ENCODE measurements around the gene GFER. TPM values are rescaled to one million over a fixed set of nuclear protein-coding genes. Genes with fewer than 3 reads are reported as not detected.
"Not testable (repeated sequence)": the region's sequence is repeated elsewhere in the genome, so short reads cannot be mapped to it uniquely, and the experiment has no call there.

The GFER gene
- total RNA-seq, 1 experiment from 2014 or later = 31.8 TPM

- Histone ChIP-seq H3K4me3 (no peak overlapping the region), H3K27me3 (replicated peaks) (no peaks in the 10 kb centered on the region), H3K9me3 (replicated peaks) (no peaks in the 10 kb centered on the region), H3K27ac (no peak overlapping the region), H3K4me1 (replicated peaks) (peaks cover 14% of the 10 kb centered on the region), H3K36me3 (no peaks in the 10 kb centered on the region)
- DNase-seq (ENCODE audit: low read depth in 1 of 2, low spot score in 2 of 2) = no peak
These were observed 37.3 kb upstream of the GFER start for GRCh38 chr16:1946495-1947368.

DNA sequence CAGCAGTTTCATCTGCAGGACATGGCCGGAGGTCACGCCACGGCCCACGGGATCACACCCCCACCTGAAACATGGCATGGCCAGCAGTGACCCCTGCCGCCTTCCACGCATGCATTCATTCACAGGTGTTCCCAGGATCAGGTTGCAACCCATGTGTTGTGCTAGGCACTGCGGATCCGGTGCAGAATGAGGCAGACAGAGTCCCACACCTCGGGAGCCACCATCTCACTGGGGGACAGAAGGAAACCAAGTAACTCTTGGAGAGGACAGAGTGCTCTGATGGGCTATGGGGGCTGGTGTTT, 36.7 kb upstream of the GFER start:
- Histone ChIP-seq H3K36me3 (no peaks in the 10 kb centered on the region), H3K9me3 (replicated peaks) (no peaks in the 10 kb centered on the region), H3K4me3 (no peak overlapping the region), H3K27ac (no peak overlapping the region), H3K4me1 (replicated peaks) (peaks cover 9% of the 10 kb centered on the region), H3K27me3 (replicated peaks) (no peaks in the 10 kb centered on the region)
- DNase-seq (ENCODE audit: low read depth in 1 of 2, low spot score in 2 of 2) = no peak

- no peaks in the 10 kb centered on the region for H3K4me1 ChIP-seq (replicated peaks)
- no peaks in the 10 kb centered on the region for H3K9me3 ChIP-seq (replicated peaks)
- no peaks in the 10 kb centered on the region for H3K27me3 ChIP-seq (replicated peaks)
- no peaks in the 10 kb centered on the region for H3K36me3 ChIP-seq
- DNase-seq (ENCODE audit: low read depth in 1 of 2, low spot score in 2 of 2) = no peak
- no peak overlapping the region for H3K27ac ChIP-seq
- no peak overlapping the region for H3K4me3 ChIP-seq
These were observed 34.5 kb upstream of the GFER start for GRCh38 chr16:1949507-1949906.

- H3K36me3 ChIP-seq = no peaks in the 10 kb centered on the region
- H3K4me3 ChIP-seq = no peak overlapping the region
- no peaks in the 10 kb centered on the region for H3K27me3 ChIP-seq (replicated peaks)
- H3K27ac ChIP-seq = no peak overlapping the region
- H3K4me1 ChIP-seq (replicated peaks) = no peaks in the 10 kb centered on the region
- DNase-seq (ENCODE audit: low read depth in 1 of 2, low spot score in 2 of 2) = no peak
- H3K9me3 ChIP-seq (replicated peaks) = no peaks in the 10 kb centered on the region
These were observed 33.9 kb upstream of the GFER start for GRCh38 chr16:1950047-1950446.

DNA sequence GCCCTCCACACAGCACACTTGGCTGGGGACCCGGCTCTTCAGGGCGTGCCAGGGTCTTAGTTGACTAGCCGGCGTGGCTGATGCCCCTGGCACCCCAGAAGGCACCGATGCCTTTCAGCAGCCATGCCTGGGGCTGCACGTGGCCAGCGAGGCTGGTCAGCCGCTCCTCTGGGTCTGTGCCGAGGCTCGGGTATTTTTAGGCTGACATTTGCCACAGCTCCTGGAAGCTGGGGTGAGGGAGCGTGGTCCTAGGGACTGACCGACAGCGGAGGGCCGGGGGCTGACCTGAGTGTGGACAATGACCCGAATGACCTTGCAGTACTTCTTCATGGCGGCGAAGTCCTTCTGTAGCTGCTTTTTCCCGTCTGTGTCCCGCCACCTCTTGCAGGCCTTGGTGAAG, 33.4 kb upstream of the GFER start:
- Histone ChIP-seq H3K36me3 (no peaks in the 10 kb centered on the region), H3K27ac (no peak overlapping the region)

DNA sequence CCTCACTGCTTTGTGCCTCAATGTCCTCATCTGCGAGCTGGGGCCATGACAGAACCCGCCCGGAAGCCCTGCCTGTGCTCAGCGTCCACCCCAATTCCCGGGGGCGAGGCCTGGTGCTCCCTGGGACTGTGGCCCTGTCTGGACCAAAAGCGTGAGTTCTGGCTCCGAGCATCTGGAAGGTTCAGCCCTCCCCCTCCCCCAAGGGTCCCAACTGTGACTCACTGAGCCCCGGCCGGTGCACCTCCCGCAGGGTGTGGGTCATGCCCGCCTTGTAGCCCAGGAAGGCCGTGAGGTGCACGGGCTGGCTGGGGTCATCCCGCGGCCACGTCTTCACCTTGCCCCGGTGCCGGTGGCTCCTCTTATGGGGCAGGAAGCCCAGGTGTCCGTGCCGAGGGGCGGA, 30.3 kb upstream of the GFER start:
- H3K4me3 ChIP-seq = no peak overlapping the region

More for the DNA sequence above, 33.4 kb upstream of the GFER start:
- Histone ChIP-seq H3K27me3 (replicated peaks) (no peaks in the 10 kb centered on the region), H3K4me3 (no peak overlapping the region), H3K4me1 (replicated peaks) (no peaks in the 10 kb centered on the region), H3K9me3 (replicated peaks) (no peaks in the 10 kb centered on the region)
- no peak for DNase-seq (ENCODE audit: low read depth in 1 of 2, low spot score in 2 of 2)

GRCh38 chr16:1957434-1958142, 26.4 kb upstream of the GFER start:
- not testable (repeated sequence) for H3K9me3 ChIP-seq (replicated peaks); H3K4me3 ChIP-seq; DNase-seq (ENCODE audit: low read depth in 1 of 2, low spot score in 2 of 2); H3K27ac ChIP-seq; H3K27me3 ChIP-seq (replicated peaks)
- Histone ChIP-seq H3K4me1 (replicated peaks) (peaks cover 20% of the 10 kb centered on the region), H3K36me3 (peaks cover 27% of the 10 kb centered on the region)

More for the DNA sequence above, 30.3 kb upstream of the GFER start:
- H3K4me1 ChIP-seq (replicated peaks) = peaks cover under 1% of the 10 kb centered on the region; the same call in 1 of the 2 replicates
- H3K27me3 ChIP-seq (replicated peaks) = no peaks in the 10 kb centered on the region
- no peak overlapping the region for H3K27ac ChIP-seq
- H3K36me3 ChIP-seq = no peaks in the 10 kb centered on the region
- H3K9me3 ChIP-seq (replicated peaks) = no peaks in the 10 kb centered on the region
- DNase-seq (ENCODE audit: low read depth in 1 of 2, low spot score in 2 of 2) = no peak

- not testable (repeated sequence) for H3K4me3 ChIP-seq; H3K27me3 ChIP-seq (replicated peaks); H3K27ac ChIP-seq; H3K9me3 ChIP-seq (replicated peaks); DNase-seq (ENCODE audit: low read depth in 1 of 2, low spot score in 2 of 2)
- peaks cover 32% of the 10 kb centered on the region for H3K36me3 ChIP-seq
- H3K4me1 ChIP-seq (replicated peaks) = peaks cover 25% of the 10 kb centered on the region
These were observed 25.9 kb upstream of the GFER start for GRCh38 chr16:1958143-1958491.

DNA sequence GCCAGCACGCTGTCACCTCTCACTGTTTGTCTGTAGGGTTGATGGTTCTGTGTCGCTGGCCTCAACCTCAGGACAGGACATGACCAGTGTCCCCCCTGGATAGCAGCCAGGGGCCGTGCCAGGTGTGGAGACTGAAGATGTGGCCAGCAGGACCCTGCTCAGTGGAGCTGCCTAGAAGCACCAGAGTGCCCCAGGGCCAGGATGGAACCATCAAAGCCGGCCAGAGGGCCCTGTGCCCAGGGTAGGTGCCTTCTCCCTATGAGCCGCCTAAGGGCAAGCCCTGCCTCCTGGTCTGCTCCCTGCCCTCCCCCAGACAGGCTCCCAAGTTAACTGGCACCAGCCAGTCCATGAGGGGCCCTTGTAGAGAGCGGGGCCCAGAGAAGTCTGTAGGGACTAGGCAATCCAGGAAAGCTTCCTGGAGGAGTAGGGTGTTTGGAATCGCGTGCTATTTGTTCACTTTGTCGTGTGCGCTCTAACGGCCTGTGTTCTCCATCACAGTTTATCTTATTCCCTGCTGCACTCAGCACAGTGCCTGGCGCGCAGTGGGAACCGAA, 25.2 kb upstream of the GFER start:
- H3K36me3 ChIP-seq = peaks cover 39% of the 10 kb centered on the region
- H3K27ac ChIP-seq = no peak overlapping the region
- H3K4me3 ChIP-seq = peak overlapping the region; percentile 67
- no peak for DNase-seq (ENCODE audit: low read depth in 1 of 2, low spot score in 2 of 2)
- H3K4me1 ChIP-seq (replicated peaks) = peaks cover 32% of the 10 kb centered on the region
- H3K27me3 ChIP-seq (replicated peaks) = no peaks in the 10 kb centered on the region
- no peaks in the 10 kb centered on the region for H3K9me3 ChIP-seq (replicated peaks)

DNA sequence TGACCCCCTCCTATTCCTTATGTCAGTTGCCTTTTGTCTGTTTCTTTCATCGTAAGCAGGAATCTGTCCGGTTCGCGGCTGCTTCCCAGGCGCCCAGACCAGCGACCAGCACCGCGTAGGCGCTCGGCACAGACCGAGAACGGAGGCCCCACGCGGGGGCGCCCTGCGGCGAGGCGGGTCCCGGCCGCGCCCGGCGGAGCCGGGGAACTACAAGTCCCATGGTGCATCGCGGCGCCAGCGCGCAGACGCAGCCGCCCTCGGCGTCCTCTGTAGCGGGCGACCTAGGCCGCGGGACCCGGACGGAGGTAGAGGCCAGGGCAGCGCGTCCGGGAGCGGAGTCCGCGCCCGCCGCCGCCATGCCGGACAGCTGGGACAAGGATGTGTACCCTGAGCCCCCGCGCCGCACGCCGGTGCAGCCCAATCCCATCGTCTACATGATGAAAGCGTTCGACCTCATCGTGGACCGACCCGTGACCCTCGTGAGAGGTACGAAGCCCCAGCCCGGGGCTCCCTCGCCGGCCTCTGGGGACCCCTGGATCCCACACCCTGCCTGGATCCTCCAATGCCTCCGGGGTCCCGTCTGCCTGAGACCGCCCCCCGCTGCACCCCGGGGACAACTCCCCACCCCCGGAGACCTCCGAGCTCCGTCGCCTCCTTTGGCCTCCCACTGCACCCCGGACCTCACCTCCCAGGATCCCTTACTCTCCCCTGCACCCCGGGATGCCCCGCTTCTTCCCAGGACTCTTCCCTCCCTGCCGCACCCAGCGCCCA, 24.5 kb upstream of the GFER start, which contains the start of gene NDUFB10:
Gene NDUFB10 (plus strand): TSS at position 270 of the 771 bp plus-strand sequence. CDS start 87 bp downstream, at position 357.
- no peaks in the 10 kb centered on the region for H3K27me3 ChIP-seq (replicated peaks)
- DNase-seq (ENCODE audit: low read depth in 1 of 2, low spot score in 2 of 2) = peak; percentile 85 to 94
- H3K9me3 ChIP-seq (replicated peaks) = no peaks in the 10 kb centered on the region

GRCh38 chr16:1960665-1961630, 23.0 kb upstream of the GFER start:
- Histone ChIP-seq H3K27ac (no peak overlapping the region), H3K4me1 (replicated peaks) (peaks cover 38% of the 10 kb centered on the region), H3K27me3 (replicated peaks) (no peaks in the 10 kb centered on the region), H3K9me3 (replicated peaks) (no peaks in the 10 kb centered on the region), H3K36me3 (peaks cover 57% of the 10 kb centered on the region), H3K4me3 (peak overlapping the region; percentile 67)
- DNase-seq (ENCODE audit: low read depth in 1 of 2, low spot score in 2 of 2) = peak in 1 of 2 experiments; percentile 36

More for the DNA sequence above, 24.5 kb upstream of the GFER start, which contains the start of gene NDUFB10:
- Histone ChIP-seq H3K4me3 (peak within 1 kb of the TSS; percentile 67), H3K27ac (peak within 1 kb of the TSS; percentile 1; the same call in 1 of the 2 replicates), H3K36me3 (peaks cover 46% of the 10 kb centered on the region), H3K4me1 (replicated peaks) (peaks cover 32% of the 10 kb centered on the region)

DNA sequence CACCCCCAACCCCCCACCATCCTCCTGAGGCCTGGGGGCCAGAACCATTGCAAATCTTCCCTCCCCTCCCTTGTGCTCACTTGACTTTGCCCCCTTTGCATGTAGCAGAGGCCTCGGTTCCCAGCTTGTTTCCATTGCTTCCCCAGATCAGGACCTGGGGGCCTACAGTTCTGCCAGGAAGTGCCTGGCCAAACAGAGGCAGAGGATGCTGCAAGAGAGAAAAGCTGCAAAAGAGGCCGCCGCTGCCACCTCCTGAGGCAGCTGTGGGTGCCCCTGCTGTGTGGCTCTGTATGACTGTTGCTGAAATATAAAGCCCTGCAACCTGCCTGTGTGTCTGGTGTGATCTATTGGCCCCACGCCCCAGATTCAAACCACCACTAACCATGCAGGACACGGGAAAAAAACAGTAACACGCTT, 22.3 kb upstream of the GFER start:
- no peaks in the 10 kb centered on the region for H3K9me3 ChIP-seq (replicated peaks)
- H3K36me3 ChIP-seq = peaks cover 64% of the 10 kb centered on the region
- H3K27ac ChIP-seq = no peak overlapping the region
- no peak overlapping the region for H3K4me3 ChIP-seq
- peaks cover 39% of the 10 kb centered on the region for H3K4me1 ChIP-seq (replicated peaks)
- DNase-seq (ENCODE audit: low read depth in 1 of 2, low spot score in 2 of 2) = no peak
- no peaks in the 10 kb centered on the region for H3K27me3 ChIP-seq (replicated peaks)

Data from SJSA1 (cell line).